Activated CD8-positive, alpha-beta memory T cell treated with anti-CD3 and anti-CD28 coated beads for 36 hours (primary cell): Measurements from ENCODE around the gene MGLL. TPM values are rescaled to one million over a fixed set of nuclear protein-coding genes. Genes with fewer than 3 reads are reported as not detected.

ENCODE experiments used
- CTCF ChIA-PET: fragments of 350-600 bp; sonication (Branson Sonifier 250); formaldehyde crosslinking; loops from one replicate; lab custom pipeline; 2021; ENCODE audit warnings: antibody characterized with exemption; lab: Charles Lee
- POLR2A ChIA-PET: fragments of 350-600 bp; sonication (Branson Sonifier 250); formaldehyde crosslinking; loops from one replicate; lab custom pipeline; 2021; ENCODE audit warnings: antibody characterized with exemption; lab: Charles Lee
- total RNA-seq, 2 experiments: library from RNA; stranded (reverse); gene quantifications; one replicate each; pipeline ENCODE4 v1.2.3, GENCODE V29; 2021

MGLL gene
- total RNA-seq, 2 experiments from 2014 or later = 2.2 to 4.9 TPM

- ChIA-PET CTCF (no interaction called here), POLR2A (no interaction called here)
Observed at GRCh38 chr3:127783166-127783565, 39.1 kb downstream of the MGLL start.

- POLR2A ChIA-PET = no interaction called here
- CTCF ChIA-PET = no interaction called here
Observed at GRCh38 chr3:127781411-127782001, 40.8 kb downstream of the MGLL start.

GRCh38 chr3:127780536-127781400 lies 41.5 kb downstream of the MGLL start:
- ChIA-PET POLR2A (no interaction called here), CTCF (interaction anchor here (0.6 kb wide), 1 partner anchor 99 kb away, joined by 4 read pairs; no protein-coding TSS in a partner anchor)

GRCh38 chr3:127779747-127780146 lies 42.6 kb downstream of the MGLL start:
- POLR2A ChIA-PET = no interaction called here
- CTCF ChIA-PET = interaction anchor here (1.0 kb wide), 1 partner anchor 52 kb away, joined by 3 read pairs; no protein-coding TSS in a partner anchor

GRCh38 chr3:127777921-127778656 lies 44.2 kb downstream of the MGLL start:
- CTCF ChIA-PET = no interaction called here

GRCh38 chr3:127777332-127777731 lies 45.0 kb downstream of the MGLL start:
- ChIA-PET POLR2A (no interaction called here), CTCF (interaction anchor here (0.8 kb wide), 1 partner anchor 95 kb away, joined by 3 read pairs; no protein-coding TSS in a partner anchor)

More at GRCh38 chr3:127777921-127778656, 44.2 kb downstream of the MGLL start:
- POLR2A ChIA-PET = no interaction called here

GRCh38 chr3:127776347-127776746 lies 46.0 kb downstream of the MGLL start:
- CTCF ChIA-PET = no interaction called here

GRCh38 chr3:127775398-127776109 lies 46.8 kb downstream of the MGLL start:
- ChIA-PET POLR2A (no interaction called here), CTCF (no interaction called here)

More at GRCh38 chr3:127776347-127776746, 46.0 kb downstream of the MGLL start:
- POLR2A ChIA-PET = no interaction called here

GRCh38 chr3:127774647-127775046 lies 47.7 kb downstream of the MGLL start:
- POLR2A ChIA-PET = no interaction called here
- CTCF ChIA-PET = no interaction called here

- ChIA-PET CTCF (no interaction called here), POLR2A (no interaction called here)
Observed at GRCh38 chr3:127773752-127774395, 48.4 kb downstream of the MGLL start.

- CTCF ChIA-PET = no interaction called here
- POLR2A ChIA-PET = no interaction called here
Observed at GRCh38 chr3:127772827-127773751, 49.2 kb downstream of the MGLL start.

GRCh38 chr3:127772273-127772672 lies 50.0 kb downstream of the MGLL start:
- CTCF ChIA-PET = no interaction called here
- POLR2A ChIA-PET = no interaction called here

GRCh38 chr3:127771746-127772145 lies 50.6 kb downstream of the MGLL start:
- ChIA-PET POLR2A (no interaction called here), CTCF (no interaction called here)

- CTCF ChIA-PET = no interaction called here
- POLR2A ChIA-PET = no interaction called here
Observed at GRCh38 chr3:127770671-127771355, 51.5 kb downstream of the MGLL start.

- ChIA-PET POLR2A (no interaction called here), CTCF (no interaction called here)
Observed at GRCh38 chr3:127769284-127770081, 52.8 kb downstream of the MGLL start.

GRCh38 chr3:127768346-127769008 lies 53.8 kb downstream of the MGLL start:
- ChIA-PET CTCF (no interaction called here), POLR2A (no interaction called here)
